KOPT-K1 (cell line): Measurements from ENCODE around the gene AP5S1.
"Not testable (repeated sequence)": the region's sequence is repeated elsewhere in the genome, so short reads cannot be mapped to it uniquely, and the experiment has no call there.

Experiments used
- H3K27ac ChIP-seq: fragments of 200-600 bp; sonication (generic); 2 replicates; pipeline ENCODE4 v1.5.1; 2016; ENCODE audit warnings: antibody characterized with exemption, mild to moderate bottlenecking, low read depth, low read length; ENCODE audit not compliant: poor library complexity, severe bottlenecking
- H3K36me3 ChIP-seq: fragments of 200-600 bp; sonication (generic); 2 replicates; pipeline ENCODE4 v1.5.1; 2017; ENCODE audit warnings: antibody characterized with exemption, mild to moderate bottlenecking, low read length, moderate library complexity; ENCODE audit not compliant: insufficient read depth
- H3K9me3 ChIP-seq: fragments of 200-600 bp; sonication (generic); 2 replicates; pipeline ENCODE4 v1.5.1; 2017; ENCODE audit warnings: antibody characterized with exemption, low read length, mild to moderate bottlenecking; ENCODE audit not compliant: insufficient read depth, poor library complexity, severe bottlenecking

Gene AP5S1

DNA sequence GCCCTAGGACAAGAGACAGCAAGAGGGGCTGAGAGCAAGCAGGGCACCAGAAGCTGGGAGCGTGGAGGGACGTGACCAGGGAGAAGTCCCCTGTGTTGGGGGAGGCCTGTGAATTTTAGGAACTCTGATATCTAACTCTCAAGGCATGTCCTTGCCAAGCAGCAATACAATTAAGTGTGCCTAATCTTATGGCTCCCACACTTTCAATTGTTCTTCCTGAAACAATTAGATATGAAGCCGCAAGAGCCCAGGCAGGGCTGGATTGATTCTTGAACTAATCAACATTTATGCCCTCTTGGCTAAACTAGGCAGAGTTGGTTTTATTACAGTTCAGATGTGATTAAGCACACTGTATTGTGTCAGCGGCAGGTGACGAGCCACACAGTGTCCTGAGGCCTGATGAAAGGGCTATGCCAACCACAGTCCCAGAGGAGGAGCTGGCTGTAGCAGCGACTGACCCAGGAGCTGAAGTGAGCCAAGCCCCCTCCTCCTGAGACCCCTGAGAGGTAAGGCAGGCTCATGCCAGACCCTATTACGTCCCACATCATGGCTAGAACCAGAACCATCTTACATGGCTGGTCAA is 22.1 kb downstream of the AP5S1 start:
- no peaks in the 10 kb centered on the region for H3K9me3 ChIP-seq
- H3K36me3 ChIP-seq = no peaks in the 10 kb centered on the region
- H3K27ac ChIP-seq = no peak overlapping the region

DNA sequence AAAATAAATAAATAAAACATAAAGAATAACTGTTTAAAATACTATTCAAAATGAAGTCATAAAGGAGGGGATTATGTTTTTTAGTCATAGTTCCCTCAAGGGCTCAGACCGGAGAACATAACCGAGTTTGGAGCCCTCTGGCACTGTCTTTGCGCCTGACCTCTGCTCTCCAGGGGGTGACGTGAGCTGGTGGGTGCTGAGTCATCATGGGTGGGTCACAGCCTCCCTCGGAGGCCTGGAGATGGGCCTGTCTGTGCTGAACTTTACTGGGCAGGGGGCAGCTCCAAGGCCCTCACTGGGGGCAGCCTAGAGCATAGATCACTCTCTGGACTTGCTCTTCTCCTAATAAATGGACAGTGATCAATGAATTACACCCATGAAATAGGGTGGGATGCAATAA is 23.1 kb downstream of the AP5S1 start:
- Histone ChIP-seq H3K36me3 (no peaks in the 10 kb centered on the region), H3K9me3 (no peaks in the 10 kb centered on the region), H3K27ac (no peak overlapping the region)

DNA sequence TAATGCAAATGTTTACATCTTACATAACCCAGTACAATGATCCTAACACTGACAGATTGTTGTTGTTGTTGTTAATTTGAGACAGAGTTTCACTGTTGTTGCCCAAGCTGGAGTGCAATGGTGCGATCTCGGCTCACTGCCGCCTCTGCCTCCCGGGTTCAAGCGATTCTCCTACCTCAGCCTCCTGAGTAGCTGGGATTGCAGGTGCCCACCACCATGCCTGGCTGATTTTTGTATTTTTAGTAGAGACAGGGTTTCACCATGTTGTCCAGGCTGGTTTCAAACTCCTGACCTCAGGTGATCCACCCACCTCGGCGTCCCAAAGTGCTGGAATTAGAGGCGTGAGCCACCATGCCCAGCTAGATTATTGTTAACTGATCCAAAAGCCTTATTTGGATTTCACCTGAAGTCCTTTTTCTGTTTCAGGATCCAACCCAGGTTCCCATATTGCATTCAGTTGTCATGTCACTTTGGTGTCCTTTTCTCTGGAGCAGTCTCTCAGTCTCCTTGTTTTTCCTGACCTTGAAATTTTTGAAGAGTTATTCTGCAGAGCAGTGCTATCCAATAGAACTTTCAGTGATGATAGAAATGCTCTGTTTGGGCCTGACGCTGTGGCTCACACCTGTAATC is 23.8 kb downstream of the AP5S1 start:
- H3K27ac ChIP-seq, H3K36me3 ChIP-seq, H3K9me3 ChIP-seq: not testable (repeated sequence)

DNA sequence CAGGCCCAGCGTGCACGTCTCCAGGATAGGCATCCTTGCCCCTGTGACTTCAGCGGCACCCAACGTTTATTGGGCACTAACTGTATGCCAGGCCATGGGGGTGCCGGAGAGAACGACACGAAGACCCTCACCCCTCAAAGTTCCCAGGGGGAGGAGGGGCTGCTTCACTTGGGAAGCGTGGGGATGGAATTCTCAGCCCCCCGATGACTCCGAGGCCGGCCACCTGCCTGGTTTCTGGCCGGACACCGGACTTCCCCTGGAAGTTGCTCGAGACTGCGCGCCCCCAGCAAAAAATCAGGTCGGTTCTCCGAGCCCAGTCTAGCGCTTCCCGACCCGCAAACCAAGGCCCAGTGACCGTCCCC is 26.0 kb downstream of the AP5S1 start:
- Histone ChIP-seq H3K9me3 (no peaks in the 10 kb centered on the region), H3K36me3 (peaks cover 5% of the 10 kb centered on the region; the same call in 1 of the 2 replicates), H3K27ac (peak overlapping the region; percentile 81)

DNA sequence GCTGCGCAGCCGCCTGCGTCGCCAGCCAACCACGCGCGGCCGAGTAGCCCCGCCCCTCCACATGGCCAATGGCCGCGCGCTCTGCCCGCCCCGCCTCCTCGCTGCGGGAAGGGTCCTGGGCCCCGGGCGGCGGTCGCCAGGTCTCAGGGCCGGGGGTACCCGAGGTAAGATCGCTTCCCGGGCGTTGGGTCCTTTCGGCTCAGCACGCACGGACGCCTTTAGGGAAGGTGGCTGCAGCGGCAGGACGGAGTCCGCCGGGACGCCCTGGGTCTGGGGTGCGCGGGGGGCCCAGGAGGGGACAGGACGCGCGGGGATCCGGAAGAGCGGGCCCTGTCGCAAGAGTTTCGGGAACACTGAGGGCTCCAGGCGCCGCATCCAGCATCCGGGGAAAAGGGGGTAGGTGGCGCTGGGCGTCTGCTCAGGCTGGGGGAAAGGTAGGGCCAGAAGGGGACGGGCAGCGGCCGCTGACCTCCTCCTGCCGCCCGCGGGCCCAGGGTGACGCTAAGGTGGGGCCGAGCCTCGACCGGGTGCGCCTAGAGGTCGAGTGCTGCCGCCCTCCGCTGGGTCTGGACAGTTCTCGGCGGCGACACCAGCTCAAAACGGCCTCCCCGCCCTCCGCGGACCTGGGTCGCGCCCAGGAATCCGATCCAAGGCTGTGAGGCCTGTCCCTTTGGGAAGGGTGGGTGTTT is 26.5 kb downstream of the AP5S1 start, which contains the start of gene MAVS:
Gene MAVS (plus strand): TSS at position 95 of the 689 bp plus-strand sequence. CDS start 7,791 bp downstream, outside the sequence.
- H3K27ac ChIP-seq = peak within 1 kb of the TSS; percentile 81

DNA sequence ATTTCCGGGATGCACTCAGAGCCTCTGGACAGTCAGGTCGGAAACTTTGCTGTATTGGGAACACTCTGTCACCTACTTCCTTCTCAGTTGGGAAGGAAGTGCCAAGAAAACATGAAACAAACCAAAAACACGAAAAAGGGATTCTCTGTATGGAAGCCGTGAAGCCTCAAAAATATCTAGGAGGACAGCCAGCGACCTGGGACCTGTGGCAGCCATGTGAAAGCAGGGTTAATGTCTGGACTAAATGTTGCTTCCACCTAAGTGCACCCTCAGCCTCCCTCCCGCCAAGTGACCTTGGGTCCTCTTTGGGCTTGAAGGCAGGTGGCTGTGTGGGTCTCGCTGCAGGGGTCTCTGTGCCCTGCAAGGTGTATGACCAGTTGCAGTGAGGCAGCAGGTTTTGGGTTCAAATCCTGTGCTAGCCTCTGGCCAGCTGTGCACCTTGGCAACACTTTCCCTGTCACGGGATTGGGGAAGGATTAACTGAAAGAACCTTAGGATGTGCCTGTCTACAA is 27.1 kb downstream of the AP5S1 start:
- Histone ChIP-seq H3K27ac (peak overlapping the region; percentile 81), H3K9me3 (no peaks in the 10 kb centered on the region), H3K36me3 (peaks cover 5% of the 10 kb centered on the region; the same call in 1 of the 2 replicates)

More for the DNA sequence above, 26.5 kb downstream of the AP5S1 start, which contains the start of gene MAVS:
- Histone ChIP-seq H3K36me3 (peaks cover 5% of the 10 kb centered on the region; the same call in 1 of the 2 replicates), H3K9me3 (no peaks in the 10 kb centered on the region)

DNA sequence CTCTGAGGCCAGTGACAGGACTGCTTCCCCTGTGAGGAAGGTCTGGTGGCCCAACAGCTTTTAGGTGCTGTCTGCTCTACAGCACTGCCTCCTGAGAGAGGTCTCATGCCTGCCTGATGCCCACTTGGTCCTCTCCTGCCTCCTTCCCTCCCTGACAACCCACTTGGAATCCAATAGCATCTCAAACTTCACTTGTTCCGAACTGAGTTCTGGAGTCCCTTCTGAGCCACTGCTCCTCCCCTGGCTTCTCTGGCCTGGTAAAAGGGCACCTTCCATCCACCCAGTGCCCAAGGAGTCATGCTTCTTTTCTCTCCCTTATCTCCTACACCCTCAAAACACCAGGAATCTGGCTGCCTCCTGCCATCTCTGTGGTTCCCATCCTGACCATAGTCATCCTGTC is 28.2 kb downstream of the AP5S1 start:
- peaks cover 5% of the 10 kb centered on the region; the same call in 1 of the 2 replicates for H3K36me3 ChIP-seq
- no peaks in the 10 kb centered on the region for H3K9me3 ChIP-seq
- no peak overlapping the region for H3K27ac ChIP-seq

DNA sequence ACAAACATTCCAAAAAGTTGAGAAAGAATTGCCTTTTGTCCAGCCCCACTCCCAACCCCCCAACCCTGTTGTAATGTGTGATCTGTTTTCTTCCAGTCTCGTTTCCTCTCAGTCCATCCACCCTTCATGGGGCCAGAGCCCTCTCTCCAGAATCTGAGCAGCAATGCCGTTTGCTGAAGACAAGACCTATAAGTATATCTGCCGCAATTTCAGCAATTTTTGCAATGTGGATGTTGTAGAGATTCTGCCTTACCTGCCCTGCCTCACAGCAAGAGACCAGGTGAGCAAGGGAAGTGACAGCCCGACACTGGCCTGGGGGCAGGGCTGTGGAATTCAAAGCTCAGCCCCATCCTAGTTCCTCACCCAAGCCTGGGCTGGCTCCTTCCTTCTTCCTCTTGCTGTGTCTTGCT is 34.1 kb downstream of the AP5S1 start:
- Histone ChIP-seq H3K36me3 (peaks cover 49% of the 10 kb centered on the region), H3K27ac (no peak overlapping the region), H3K9me3 (no peaks in the 10 kb centered on the region)

DNA sequence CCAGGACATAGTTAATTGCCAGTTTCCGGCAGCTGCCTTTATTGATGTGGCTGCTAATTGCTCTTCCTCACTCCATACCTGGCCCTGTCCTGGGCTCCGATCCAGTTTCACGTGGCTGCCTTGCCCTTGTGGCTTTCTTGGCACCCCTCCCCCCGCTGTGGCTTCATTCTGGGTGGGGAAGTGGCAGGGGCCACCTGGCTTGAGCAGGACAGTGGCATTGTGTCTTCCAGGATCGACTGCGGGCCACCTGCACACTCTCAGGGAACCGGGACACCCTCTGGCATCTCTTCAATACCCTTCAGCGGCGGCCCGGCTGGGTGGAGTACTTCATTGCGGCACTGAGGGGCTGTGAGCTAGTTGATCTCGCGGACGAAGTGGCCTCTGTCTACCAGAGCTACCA is 37.1 kb downstream of the AP5S1 start:
- Histone ChIP-seq H3K27ac (no peak overlapping the region), H3K36me3 (peaks cover 78% of the 10 kb centered on the region), H3K9me3 (no peaks in the 10 kb centered on the region)

DNA sequence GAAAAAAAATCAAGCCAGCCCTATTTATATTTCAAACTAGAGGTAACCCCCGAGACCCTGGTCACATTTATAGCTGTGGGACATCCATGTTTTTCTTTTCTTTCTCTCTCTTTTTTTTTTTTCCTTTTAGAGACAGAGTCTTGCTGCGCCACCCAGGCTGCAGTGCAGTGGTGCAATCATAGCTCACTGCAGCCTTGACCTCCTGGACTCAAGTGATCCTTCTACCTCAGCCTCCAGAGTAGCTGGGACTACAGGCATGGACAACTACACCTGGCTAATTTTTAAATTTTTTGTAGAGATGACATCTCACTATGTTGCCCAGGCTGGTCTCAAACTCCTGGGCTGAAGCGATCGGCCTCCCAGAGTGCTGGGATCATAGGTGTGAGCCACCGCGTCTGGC is 38.3 kb downstream of the AP5S1 start:
- peaks cover 91% of the 10 kb centered on the region for H3K36me3 ChIP-seq
- no peaks in the 10 kb centered on the region for H3K9me3 ChIP-seq
- H3K27ac ChIP-seq = no peak overlapping the region

DNA sequence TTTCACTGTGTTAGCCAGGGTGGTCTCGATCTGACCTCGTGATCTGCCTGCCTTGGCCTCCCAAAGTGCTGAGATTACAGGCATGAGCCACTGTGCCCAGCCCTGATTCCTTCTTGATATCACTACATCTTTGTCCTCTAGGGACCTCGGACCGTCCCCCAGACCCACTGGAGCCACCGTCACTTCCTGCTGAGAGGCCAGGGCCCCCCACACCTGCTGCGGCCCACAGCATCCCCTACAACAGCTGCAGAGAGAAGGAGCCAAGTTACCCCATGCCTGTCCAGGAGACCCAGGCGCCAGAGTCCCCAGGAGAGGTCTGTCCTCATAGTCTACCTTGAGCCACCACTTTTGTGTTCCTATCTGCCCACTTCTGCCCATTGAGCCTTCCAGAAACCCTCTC is 40.8 kb downstream of the AP5S1 start:
- no peaks in the 10 kb centered on the region for H3K9me3 ChIP-seq
- peaks cover 99% of the 10 kb centered on the region for H3K36me3 ChIP-seq
- H3K27ac ChIP-seq = no peak overlapping the region

DNA sequence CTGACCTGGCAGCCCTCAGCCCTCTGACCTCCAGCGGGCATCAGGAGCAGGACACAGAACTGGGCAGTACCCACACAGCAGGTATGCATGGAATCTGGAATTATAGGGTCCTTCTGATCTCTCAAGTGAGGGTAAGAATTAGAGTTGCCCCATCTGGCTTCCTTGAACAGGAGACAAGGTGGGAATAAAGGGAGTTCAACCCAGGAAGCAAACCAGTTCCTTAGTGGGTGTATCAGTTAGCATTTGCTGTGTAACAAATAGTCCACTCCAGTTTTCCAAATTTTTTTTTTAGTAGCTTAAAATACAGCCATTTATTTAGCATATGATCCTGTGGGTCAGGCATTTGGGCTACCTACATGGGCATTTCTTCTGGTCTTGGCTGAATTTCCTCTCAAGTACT is 42.0 kb downstream of the AP5S1 start:
- peaks cover 99% of the 10 kb centered on the region for H3K36me3 ChIP-seq

DNA sequence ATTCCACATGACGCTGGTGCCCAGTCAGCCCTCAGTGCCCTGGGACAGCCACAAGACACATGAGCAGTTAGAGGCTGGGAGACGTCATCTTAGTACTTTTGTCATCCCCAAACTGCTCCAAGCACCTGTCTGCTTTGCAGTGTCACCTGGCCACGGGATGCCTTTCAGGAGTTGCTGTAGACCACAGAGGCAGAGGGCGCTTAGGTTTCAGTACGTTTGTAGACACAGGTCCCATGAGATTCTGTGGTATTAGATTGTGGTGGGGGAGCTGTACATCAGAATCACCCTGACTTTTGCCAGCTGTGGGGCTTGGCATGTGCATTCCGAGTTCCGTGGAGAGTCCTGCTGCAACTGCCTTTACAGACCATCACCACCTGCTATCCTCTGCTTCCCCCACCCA is 43.0 kb downstream of the AP5S1 start:
- Histone ChIP-seq H3K36me3 (peaks cover 99% of the 10 kb centered on the region), H3K27ac (no peak overlapping the region), H3K9me3 (no peaks in the 10 kb centered on the region)

More for the DNA sequence above, 42.0 kb downstream of the AP5S1 start:
- Histone ChIP-seq H3K27ac (no peak overlapping the region), H3K9me3 (no peaks in the 10 kb centered on the region)

DNA sequence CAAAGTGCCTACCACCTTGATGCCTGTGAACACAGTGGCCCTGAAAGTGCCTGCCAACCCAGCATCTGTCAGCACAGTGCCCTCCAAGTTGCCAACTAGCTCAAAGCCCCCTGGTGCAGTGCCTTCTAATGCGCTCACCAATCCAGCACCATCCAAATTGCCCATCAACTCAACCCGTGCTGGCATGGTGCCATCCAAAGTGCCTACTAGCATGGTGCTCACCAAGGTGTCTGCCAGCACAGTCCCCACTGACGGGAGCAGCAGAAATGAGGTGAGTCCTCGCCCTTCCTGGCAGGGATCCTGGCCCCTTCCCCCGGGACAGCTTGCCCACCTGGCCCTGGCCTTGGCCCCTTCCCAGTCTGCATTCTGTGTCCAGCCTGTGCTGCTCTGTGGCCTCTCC is 44.2 kb downstream of the AP5S1 start:
- Histone ChIP-seq H3K27ac (no peak overlapping the region), H3K36me3 (peaks cover 96% of the 10 kb centered on the region), H3K9me3 (no peaks in the 10 kb centered on the region)

DNA sequence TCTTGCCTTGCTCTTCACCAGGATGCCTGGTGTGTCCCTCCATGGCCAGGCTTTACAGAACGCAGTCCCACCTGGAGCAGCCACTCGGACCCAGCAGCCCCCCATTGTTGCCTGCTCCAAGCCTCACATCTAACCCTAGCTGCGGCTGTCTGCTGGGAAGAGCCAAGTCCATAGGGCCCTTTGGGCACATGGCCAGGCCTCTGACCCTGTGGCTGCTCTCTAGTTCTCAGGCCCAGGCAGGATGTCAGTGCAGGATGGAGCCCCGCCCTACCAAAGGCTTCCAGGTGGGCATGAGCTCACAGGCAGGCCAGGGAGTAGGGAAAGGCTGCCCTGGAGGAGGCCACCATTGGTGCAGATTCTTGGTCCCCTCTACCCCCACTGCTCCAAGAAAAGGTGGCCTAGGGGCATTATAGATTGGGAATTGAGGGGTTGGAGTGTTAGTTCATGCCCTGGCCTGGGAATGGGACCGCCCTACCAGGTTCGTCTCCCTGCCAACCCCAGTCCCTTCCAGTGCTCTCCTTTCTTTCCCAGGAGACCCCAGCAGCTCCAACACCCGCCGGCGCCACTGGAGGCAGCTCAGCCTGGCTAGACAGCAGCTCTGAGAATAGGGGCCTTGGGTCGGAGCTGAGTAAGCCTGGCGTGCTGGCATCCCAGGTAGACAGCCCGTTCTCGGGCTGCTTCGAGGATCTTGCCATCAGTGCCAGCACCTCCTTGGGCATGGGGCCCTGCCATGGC is 45.0 kb downstream of the AP5S1 start:
- H3K27ac ChIP-seq = no peak overlapping the region
- peaks cover 88% of the 10 kb centered on the region for H3K36me3 ChIP-seq
- H3K9me3 ChIP-seq = no peaks in the 10 kb centered on the region
